Fibroblast of lung (primary cell): ENCODE measurements around the gene CRTC1.

Experiments used
- CTCF ChIP-seq, 2 donors: IDR thresholded peaks in 1 of 2; conservative IDR thresholded peaks in 1 of 2; 1 replicate in 1 of 2; 2 replicates in 1 of 2; pipeline ENCODE4 v1.5.1; 2011 to 2012; ENCODE audit warnings: low read length in 2 of 2, control low read depth in 1 of 2, inconsistent platforms in 1 of 2, low read depth in 1 of 2, mild to moderate bottlenecking in 1 of 2
- EZH2 ChIP-seq: IDR thresholded peaks from 2 replicates; pipeline ENCODE4 v1.5.1; 2012; ENCODE audit warnings: low read length, control low read depth, mild to moderate bottlenecking; ENCODE audit errors: missing control alignments

DNA sequence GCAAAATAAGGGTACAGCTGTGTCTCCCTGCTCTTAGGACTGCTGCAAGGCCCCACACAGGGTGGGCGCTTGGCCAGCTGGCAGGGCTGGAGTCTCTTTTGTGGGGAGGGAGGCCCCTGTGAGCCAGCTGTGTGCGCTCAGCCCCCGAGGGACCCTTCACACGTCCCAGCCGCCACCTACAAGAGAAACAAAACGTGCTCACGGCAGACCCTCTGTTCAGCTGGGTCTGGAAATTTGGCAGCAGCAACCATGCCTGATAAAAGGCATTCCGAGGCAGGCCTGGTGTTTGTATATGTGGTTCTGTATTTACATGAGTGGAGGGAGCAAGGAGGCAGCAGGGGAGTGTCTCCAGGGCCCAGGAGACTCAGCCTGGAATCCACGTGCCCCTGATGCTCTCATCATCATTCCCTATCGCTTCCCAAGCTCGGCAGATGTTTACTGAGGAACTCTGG lies 49.7 kb downstream of the CRTC1 start:
- TF ChIP-seq CTCF (conservative IDR thresholded peaks at IDR 0.05 in 1 of 2, IDR thresholded peaks at IDR 0.05 in 1 of 2; ENCODE audit: low read depth in 1 of 2, low read length in 2 of 2) (no peak), EZH2 (no peak)
